ENCODE measurements around the gene TMEM184A. TPM values are rescaled to one million over a fixed set of nuclear protein-coding genes. Genes with fewer than 3 reads are reported as not detected.

Gene TMEM184A
- total and polyA plus RNA-seq, 7 donors, result 0.28 to 60.3 (median 9.3) TPM; not detected in 3

DNA sequence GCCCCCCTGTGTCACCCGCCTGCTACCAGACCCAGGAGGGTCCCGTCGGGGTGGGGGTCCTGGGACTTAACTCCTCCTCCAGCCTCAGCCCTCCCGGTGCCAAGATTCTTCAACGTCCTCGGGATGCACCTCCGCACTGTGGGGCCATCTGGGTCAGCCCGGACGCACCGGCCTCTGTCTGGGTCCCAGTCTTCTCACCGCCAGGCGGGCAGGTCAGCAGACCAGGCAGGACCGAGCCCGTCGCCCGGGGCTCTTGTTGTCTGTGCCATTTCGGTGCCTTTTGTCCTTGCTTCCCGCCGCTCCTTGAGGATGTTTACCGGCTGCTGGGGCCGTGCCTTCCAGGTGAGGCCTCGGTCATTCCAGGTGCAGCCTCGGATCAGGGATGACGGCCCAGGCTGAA is 46.0 kb upstream of the TMEM184A start:
- Histone ChIP-seq H3K27ac (no peak overlapping the region), H3K4me3 (no peak overlapping the region), H3K36me3 (no peaks in the 10 kb centered on the region), H3K4me1 (no peaks in the 10 kb centered on the region), H3K9me3 (no peaks in the 10 kb centered on the region), H3K27me3 (peaks cover 4 to 54% (median 13%) of the 10 kb centered on the region in 3 donors)
- intact Hi-C loops (cut with DNase I), result no loop called here
- 60 to 80% methylated on average over 24 of the region's 24 CpGs for WGBS, 2 donors
- no peak for DNase-seq
- TF ChIP-seq POLR2AphosphoS5 (IDR thresholded peaks at IDR 0.05), result no peak
- no peak for TF ChIP-seq POLR2A (IDR thresholded peaks at IDR 0.05)
- no peak for TF ChIP-seq EP300 (IDR thresholded peaks at IDR 0.05)
- TF ChIP-seq, protein P1, sequence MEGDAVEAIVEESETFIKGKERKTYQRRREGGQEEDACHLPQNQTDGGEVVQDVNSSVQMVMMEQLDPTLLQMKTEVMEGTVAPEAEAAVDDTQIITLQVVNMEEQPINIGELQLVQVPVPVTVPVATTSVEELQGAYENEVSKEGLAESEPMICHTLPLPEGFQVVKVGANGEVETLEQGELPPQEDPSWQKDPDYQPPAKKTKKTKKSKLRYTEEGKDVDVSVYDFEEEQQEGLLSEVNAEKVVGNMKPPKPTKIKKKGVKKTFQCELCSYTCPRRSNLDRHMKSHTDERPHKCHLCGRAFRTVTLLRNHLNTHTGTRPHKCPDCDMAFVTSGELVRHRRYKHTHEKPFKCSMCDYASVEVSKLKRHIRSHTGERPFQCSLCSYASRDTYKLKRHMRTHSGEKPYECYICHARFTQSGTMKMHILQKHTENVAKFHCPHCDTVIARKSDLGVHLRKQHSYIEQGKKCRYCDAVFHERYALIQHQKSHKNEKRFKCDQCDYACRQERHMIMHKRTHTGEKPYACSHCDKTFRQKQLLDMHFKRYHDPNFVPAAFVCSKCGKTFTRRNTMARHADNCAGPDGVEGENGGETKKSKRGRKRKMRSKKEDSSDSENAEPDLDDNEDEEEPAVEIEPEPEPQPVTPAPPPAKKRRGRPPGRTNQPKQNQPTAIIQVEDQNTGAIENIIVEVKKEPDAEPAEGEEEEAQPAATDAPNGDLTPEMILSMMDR (IDR thresholded peaks at IDR 0.05), result no peak

DNA sequence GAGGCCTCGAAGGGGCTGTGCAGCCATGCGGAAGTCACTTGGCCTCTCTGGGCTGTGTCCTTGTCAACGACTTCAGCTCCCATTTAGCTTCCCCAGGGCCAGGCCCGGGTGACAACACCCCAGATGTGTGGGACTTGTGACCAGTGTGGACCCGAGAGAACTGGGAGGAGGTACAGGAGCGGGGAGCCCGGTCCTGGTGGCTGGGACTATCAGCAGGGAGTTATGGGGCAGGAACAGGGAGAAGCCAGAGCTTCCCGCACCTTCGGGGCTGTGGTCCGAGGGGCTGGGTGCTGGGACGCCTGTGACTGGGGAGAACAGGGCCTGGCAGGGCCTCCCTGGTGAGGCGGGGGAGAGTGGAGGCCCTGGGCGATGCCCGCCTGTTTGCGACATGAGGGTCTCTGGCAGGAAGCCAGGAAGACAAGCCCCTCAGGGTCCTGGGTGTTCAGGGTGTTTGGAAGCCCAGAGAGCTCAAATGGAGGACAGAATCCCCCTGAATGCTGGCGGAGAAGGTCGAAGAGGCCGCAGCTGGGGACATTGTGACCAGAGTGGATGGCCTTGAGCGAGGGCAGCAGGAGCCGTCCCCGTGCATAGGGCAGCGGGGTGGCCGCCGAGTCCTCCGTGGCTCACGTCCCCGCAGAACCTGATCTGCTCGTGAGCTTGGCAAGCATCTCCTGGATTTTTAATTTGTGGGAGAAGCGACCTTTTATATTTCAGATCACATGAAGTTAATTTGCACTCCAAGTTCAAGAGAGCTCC is 43.8 kb upstream of the TMEM184A start:
- H3K4me3 ChIP-seq, result no peak overlapping the region
- H3K4me1 ChIP-seq, result no peaks in the 10 kb centered on the region
- peaks cover 11 to 63% (median 29%) of the 10 kb centered on the region in 3 donors for H3K27me3 ChIP-seq
- no peak for DNase-seq
- no peak overlapping the region for H3K27ac ChIP-seq
- WGBS, 2 donors, result 78 to 85% methylated on average over 29 of the region's 29 CpGs
- intact Hi-C loops (cut with DNase I), result no loop called here
- no peaks in the 10 kb centered on the region for H3K9me3 ChIP-seq
- TF ChIP-seq, protein P1 (IDR thresholded peaks at IDR 0.05), result no peak
- TF ChIP-seq POLR2AphosphoS5 (IDR thresholded peaks at IDR 0.05), result no peak
- no peak for TF ChIP-seq EP300 (IDR thresholded peaks at IDR 0.05)
- TF ChIP-seq POLR2A (IDR thresholded peaks at IDR 0.05), result no peak
- no peaks in the 10 kb centered on the region for H3K36me3 ChIP-seq

DNA sequence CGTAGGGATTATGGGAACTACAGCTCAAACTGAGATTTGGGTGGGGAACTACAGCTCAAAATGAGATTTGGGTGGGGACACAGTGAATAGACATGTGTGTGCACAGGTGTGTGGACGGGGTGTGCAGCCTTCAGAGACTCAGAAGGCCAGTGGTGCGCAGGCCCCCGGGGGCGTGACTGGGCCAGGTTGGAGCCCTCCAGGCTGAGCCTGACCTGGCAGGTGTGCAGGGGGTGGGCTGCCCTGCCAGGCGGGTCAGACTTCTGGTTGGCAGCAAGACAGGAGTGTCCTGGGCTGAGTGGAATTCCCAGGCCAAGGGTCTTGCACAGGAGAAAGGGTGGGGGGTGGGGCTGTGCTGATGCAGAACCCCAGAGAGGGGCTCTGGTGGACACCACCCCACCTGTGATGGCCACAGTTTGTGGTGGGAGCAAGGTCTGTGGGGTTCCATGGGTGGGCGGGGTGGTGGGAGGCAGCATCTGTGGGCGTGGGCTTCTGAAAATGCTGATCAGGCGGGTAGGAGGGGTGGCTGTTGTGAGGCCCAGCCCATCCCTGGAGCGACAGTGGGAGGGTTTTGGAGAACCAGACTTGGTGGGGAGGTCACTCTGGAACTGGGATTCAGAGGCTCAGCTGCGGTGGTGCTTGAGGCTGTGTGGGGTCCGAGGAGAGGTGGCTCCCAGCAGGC is 43.1 kb upstream of the TMEM184A start:
- Histone ChIP-seq H3K27ac (no peak overlapping the region), H3K27me3 (peaks cover 11 to 56% (median 27%) of the 10 kb centered on the region in 3 donors), H3K9me3 (no peaks in the 10 kb centered on the region), H3K4me1 (no peaks in the 10 kb centered on the region), H3K36me3 (no peaks in the 10 kb centered on the region), H3K4me3 (no peak overlapping the region)
- intact Hi-C loops (cut with DNase I), result no loop called here
- 84 to 88% methylated on average over 12 of the region's 12 CpGs for WGBS, 2 donors
- DNase-seq, result no peak
- TF ChIP-seq POLR2AphosphoS5 (IDR thresholded peaks at IDR 0.05) (no peak), POLR2A (IDR thresholded peaks at IDR 0.05) (no peak)
- TF ChIP-seq, protein P1 (IDR thresholded peaks at IDR 0.05), result no peak

DNA sequence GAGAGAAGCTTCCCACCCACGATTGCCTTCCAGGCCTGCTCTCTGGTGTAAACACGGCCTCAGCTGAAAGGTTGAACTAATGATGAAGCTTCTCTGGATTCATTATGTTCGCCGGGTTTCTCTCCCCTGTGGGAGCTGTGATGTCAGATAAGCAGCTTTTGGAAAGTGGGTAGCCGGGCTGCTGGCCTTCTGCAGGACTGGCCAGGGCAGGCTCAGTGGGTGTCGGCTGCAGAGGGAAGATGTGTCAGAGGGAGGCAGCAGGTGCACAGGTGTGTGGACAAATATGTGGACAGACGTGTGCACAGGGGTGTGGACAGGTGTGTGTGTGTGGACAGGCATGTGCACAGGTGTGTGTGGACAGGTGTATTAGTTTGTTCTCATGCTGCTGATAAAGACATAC is 42.3 kb upstream of the TMEM184A start:
- Histone ChIP-seq H3K27me3 (peaks cover 11 to 56% (median 27%) of the 10 kb centered on the region in 3 donors), H3K36me3 (no peaks in the 10 kb centered on the region), H3K9me3 (no peaks in the 10 kb centered on the region), H3K27ac (no peak overlapping the region), H3K4me3 (no peak overlapping the region), H3K4me1 (no peaks in the 10 kb centered on the region)
- intact Hi-C loops (cut with DNase I), result no loop called here
- TF ChIP-seq POLR2A (IDR thresholded peaks at IDR 0.05) (no peak), POLR2AphosphoS5 (IDR thresholded peaks at IDR 0.05) (no peak), EP300 (IDR thresholded peaks at IDR 0.05) (no peak)
- TF ChIP-seq, protein P1 (IDR thresholded peaks at IDR 0.05), result no peak
- DNase-seq, result no peak
- 68 to 86% methylated on average over 7 of the region's 7 CpGs for WGBS, 2 donors

Measured in sigmoid colon (tissue), 7 donors.